Spinal cord (tissue), 10 donors: Measurements from ENCODE around the gene TAS1R1. TPM values are rescaled to one million over a fixed set of nuclear protein-coding genes. Genes with fewer than 3 reads are reported as not detected.
A peak's percentile ranks its signal among the peaks of the same experiment; 100 is the strongest.

Experiments
- DNase-seq, 6 donors: peaks; one replicate each; pipeline versions ENCODE4 v3.0.0 to v3.0.0-alpha.2; 2013 to 2015; ENCODE audit warnings: low spot score in 6 of 6, low read depth in 4 of 6
- H3K27ac ChIP-seq: one replicate; pipeline ENCODE4 v1.5.1; 2013; ENCODE audit warnings: low read depth, low read length, control low read depth
- H3K27me3 ChIP-seq: one replicate; pipeline ENCODE4 v1.6.1; 2013; ENCODE audit warnings: low read length; ENCODE audit not compliant: control insufficient read depth, insufficient read depth
- H3K36me3 ChIP-seq: one replicate; pipeline ENCODE4 v1.6.1; 2013; ENCODE audit warnings: low read length; ENCODE audit not compliant: control insufficient read depth, insufficient read depth
- H3K4me1 ChIP-seq: one replicate; pipeline ENCODE4 v1.6.1; 2013; ENCODE audit warnings: low read length; ENCODE audit not compliant: control insufficient read depth, insufficient read depth
- H3K4me3 ChIP-seq: one replicate; pipeline ENCODE4 v1.5.1; 2013; ENCODE audit warnings: low read depth, low read length, control low read depth
- H3K9me3 ChIP-seq: one replicate; pipeline ENCODE4 v1.6.1; 2013; ENCODE audit warnings: low read length; ENCODE audit not compliant: control insufficient read depth, insufficient read depth
- WGBS: methylation state at CpG from one replicate; pipeline ENCODE4 v1.1.5; 2013; ENCODE audit warnings: missing lambda C conversion rate; ENCODE audit not compliant: insufficient coverage; 5-methylcytosine and 5-hydroxymethylcytosine counted together
- polyA plus RNA-seq, 2 donors: library from polyadenylated mRNA; unstranded; fragments of 120-200 nt; gene quantifications; one replicate each; pipeline ENCODE4 v1.2.1, GENCODE V29; 2013; ENCODE audit not compliant: insufficient read length in 2 of 2
- total RNA-seq, 2 donors: library from RNA; depleted of rRNA in 1 of 2; stranded (reverse); fragments of 120-200 nt in 1 of 2; fragments of >200 nt in 1 of 2; gene quantifications; one replicate each; pipeline versions ENCODE4 v1.2.3 to v1.2.4, GENCODE V29; 2013 to 2014
- donor health status: healthy.

The TAS1R1 gene
- total and polyA plus RNA-seq, 4 donors, result 0.24 to 0.47 (median 0.40) TPM; not detected in 1

DNA sequence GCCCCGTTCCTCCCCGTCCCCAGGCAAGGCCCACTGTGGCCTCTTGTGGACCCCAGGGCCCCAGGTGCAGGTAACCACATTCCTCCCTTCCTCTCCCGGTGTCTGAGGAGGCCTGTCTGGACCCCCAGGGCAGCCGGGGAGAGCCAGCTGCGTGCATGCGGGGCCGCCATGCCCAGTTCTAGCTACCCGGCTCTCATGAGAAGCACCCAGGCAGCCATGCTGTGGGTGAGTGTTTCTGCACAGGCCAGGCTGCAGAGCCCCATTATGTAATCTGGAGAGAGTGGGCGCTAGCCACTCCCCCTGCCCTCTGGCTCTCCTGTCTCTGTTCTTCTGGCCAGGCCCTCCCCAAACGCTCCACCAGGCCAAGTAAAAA is 45.2 kb upstream of the TAS1R1 start:
- H3K9me3 ChIP-seq, result no peaks in the 10 kb centered on the region
- H3K36me3 ChIP-seq, result peaks cover 23% of the 10 kb centered on the region
- no peak overlapping the region for H3K4me3 ChIP-seq
- no peak for DNase-seq
- WGBS, result 70% methylated on average over 5 of the region's 10 CpGs
- H3K4me1 ChIP-seq, result peaks cover 92% of the 10 kb centered on the region
- no peaks in the 10 kb centered on the region for H3K27me3 ChIP-seq
- H3K27ac ChIP-seq, result no peak overlapping the region

- Histone ChIP-seq H3K27me3 (no peaks in the 10 kb centered on the region), H3K9me3 (no peaks in the 10 kb centered on the region), H3K27ac (no peak overlapping the region), H3K4me3 (no peak overlapping the region), H3K4me1 (peaks cover 86% of the 10 kb centered on the region), H3K36me3 (peaks cover 20% of the 10 kb centered on the region)
- 100% methylated on average over 2 of the region's 6 CpGs for WGBS
- no peak for DNase-seq
These were observed 44.6 kb upstream of the TAS1R1 start for GRCh38 chr1:6510493-6510892.

GRCh38 chr1:6511056-6511455 is 44.1 kb upstream of the TAS1R1 start:
- no peaks in the 10 kb centered on the region for H3K27me3 ChIP-seq
- H3K9me3 ChIP-seq, result no peaks in the 10 kb centered on the region
- peak overlapping the region; percentile 15 for H3K27ac ChIP-seq
- H3K4me3 ChIP-seq, result no peak overlapping the region
- peak in 1 of 6 donors; percentile 47 for DNase-seq
- H3K4me1 ChIP-seq, result peaks cover 80% of the 10 kb centered on the region
- 44% methylated on average over 4 of the region's 6 CpGs for WGBS
- peaks cover 16% of the 10 kb centered on the region for H3K36me3 ChIP-seq

DNA sequence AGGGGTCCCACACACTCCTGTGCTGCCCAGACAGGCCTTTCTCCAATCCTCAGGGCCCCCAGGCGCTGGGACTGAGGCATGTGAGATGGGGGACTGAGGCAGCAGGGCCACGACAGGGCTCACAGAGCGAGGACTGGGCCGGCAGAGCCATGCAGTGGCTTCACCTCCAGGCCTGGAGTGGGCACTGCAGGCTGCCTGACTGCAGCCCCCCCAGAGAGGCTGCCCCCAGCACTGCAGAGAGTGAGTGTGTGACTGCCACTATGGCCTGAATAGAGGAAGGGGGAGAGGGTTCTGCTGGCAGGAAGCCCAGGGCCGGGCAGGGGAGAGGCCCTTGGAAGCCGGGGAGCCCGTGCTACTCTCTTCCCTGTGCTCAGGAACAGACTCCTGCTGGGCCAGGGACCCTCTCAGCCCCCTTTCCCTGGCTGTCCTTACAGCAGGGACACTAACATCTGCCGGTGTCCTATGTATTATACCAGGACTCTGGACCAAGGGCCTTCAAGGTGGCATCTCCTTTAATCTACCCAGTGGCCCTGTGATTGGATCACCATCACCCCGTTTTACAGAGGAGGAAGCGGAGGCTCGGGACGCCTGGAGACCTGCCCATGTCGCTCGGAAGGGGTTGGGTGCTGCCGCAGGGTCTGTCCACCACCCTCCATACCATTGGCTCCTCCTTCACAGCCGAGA is 43.4 kb upstream of the TAS1R1 start:
- WGBS, result 62% methylated on average over 13 of the region's 16 CpGs
- no peaks in the 10 kb centered on the region for H3K27me3 ChIP-seq
- peaks cover 74% of the 10 kb centered on the region for H3K4me1 ChIP-seq
- peaks cover 14% of the 10 kb centered on the region for H3K36me3 ChIP-seq
- no peak overlapping the region for H3K4me3 ChIP-seq
- peak overlapping the region; percentile 15 for H3K27ac ChIP-seq
- peak in 1 of 6 donors; percentile 58 for DNase-seq
- H3K9me3 ChIP-seq, result no peaks in the 10 kb centered on the region

- Histone ChIP-seq H3K27me3 (no peaks in the 10 kb centered on the region), H3K27ac (no peak overlapping the region), H3K36me3 (peaks cover 13% of the 10 kb centered on the region), H3K4me1 (peaks cover 68% of the 10 kb centered on the region), H3K4me3 (no peak overlapping the region), H3K9me3 (no peaks in the 10 kb centered on the region)
- WGBS, result 69% methylated on average over 11 of the region's 19 CpGs
- no peak for DNase-seq
These were observed 42.7 kb upstream of the TAS1R1 start for GRCh38 chr1:6512245-6512907.

DNA sequence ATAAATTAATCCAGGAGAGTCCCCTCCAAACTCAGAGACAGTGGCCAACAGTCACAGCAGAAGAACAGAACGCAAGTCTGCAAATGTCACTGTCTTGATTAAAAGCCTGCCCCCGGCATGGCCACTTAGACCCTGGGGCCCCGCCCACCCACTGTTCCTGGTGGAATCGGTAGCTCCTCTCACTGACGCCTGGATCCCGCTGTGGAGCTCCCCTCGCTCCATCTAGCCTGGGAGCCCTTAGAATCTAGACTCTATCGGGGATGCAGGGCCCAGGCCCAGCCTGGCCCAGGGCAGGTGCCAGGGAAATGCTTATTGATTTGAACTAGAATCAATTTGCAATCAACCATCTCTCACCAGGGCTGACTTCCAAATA is 42.2 kb upstream of the TAS1R1 start:
- Histone ChIP-seq H3K9me3 (no peaks in the 10 kb centered on the region), H3K4me3 (no peak overlapping the region), H3K4me1 (peaks cover 66% of the 10 kb centered on the region), H3K27me3 (no peaks in the 10 kb centered on the region), H3K36me3 (peaks cover 13% of the 10 kb centered on the region), H3K27ac (no peak overlapping the region)
- 63% methylated on average over 7 of the region's 8 CpGs for WGBS
- no peak for DNase-seq

GRCh38 chr1:6513320-6513801 is 41.7 kb upstream of the TAS1R1 start:
- 45% methylated on average over 9 of the region's 9 CpGs for WGBS
- H3K4me3 ChIP-seq, result no peak overlapping the region
- H3K4me1 ChIP-seq, result peaks cover 64% of the 10 kb centered on the region
- no peaks in the 10 kb centered on the region for H3K9me3 ChIP-seq
- H3K27ac ChIP-seq, result no peak overlapping the region
- no peaks in the 10 kb centered on the region for H3K27me3 ChIP-seq
- H3K36me3 ChIP-seq, result peaks cover 9% of the 10 kb centered on the region
- DNase-seq, result peak in 1 of 6 donors; percentile 67

DNA sequence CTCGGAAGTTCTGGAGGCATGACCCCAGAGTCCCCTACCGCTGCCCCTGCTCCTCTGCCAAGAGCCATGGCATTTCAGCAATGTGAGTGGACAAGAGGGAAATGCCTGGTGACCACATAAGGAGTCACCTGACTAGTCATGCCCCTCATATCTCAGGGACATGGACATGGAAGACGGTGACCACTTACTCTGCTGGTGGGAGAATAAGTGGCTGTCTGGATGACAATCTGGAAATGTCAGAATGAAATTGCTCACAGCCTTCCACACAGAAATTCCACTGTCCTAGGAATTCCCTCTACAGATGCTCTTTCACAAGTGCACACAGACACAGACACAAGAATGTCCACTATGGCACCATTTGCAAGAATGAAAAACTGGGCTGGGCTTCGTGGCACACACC is 39.3 kb upstream of the TAS1R1 start:
- H3K36me3 ChIP-seq, result no peaks in the 10 kb centered on the region
- H3K4me3 ChIP-seq, result no peak overlapping the region
- 94% methylated on average over 2 of the region's 4 CpGs for WGBS
- no peaks in the 10 kb centered on the region for H3K27me3 ChIP-seq
- no peaks in the 10 kb centered on the region for H3K9me3 ChIP-seq
- H3K4me1 ChIP-seq, result peaks cover 65% of the 10 kb centered on the region
- DNase-seq, result no peak
- no peak overlapping the region for H3K27ac ChIP-seq

DNA sequence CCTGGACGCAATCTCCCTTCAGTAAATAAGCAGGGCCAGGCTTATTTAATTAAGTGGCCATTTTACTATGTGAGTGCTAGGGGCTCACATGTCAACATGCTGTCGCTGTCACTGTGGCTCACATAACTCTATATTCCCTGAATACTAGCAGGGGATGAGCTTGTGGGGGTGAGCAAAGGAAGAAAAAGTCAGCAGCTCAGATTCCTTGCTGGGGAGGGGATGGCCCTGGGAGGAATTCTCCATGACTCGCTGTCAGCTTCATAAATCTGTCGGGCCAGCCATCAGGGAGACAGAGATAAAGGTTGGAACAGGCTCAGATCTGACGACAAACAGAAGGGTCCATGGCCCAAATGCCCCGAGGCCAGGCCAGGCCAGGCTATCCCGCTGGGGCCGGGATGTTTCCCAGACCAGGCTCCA is 37.7 kb upstream of the TAS1R1 start:
- Histone ChIP-seq H3K36me3 (peaks cover 2% of the 10 kb centered on the region), H3K4me1 (peaks cover 50% of the 10 kb centered on the region), H3K4me3 (no peak overlapping the region), H3K27me3 (no peaks in the 10 kb centered on the region), H3K9me3 (no peaks in the 10 kb centered on the region), H3K27ac (no peak overlapping the region)
- no peak for DNase-seq
- 51% methylated on average over 4 of the region's 8 CpGs for WGBS

DNA sequence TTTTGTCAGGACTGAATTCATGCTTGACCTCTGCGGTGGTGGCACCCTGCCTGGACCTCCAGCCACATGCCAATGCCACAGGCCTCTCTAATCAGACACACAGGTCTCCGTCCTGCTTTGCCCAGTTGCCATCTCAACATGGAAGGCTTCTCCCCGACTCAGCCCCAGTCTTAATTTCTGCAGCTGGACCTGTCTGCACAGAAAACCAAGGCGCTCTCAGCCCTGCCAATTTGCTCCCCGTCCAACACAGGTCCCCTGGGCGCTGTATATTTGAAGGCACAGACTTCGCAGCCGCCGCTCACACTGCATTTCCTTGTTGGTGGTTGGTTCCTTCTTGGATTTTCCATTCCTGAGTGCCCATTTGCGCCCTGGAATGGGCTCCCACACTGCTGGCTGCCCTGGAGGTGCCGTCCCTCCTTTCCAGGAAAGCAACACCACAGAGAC is 35.6 kb upstream of the TAS1R1 start:
- no peaks in the 10 kb centered on the region for H3K27me3 ChIP-seq
- peak overlapping the region; percentile 57 for H3K27ac ChIP-seq
- peaks cover 6% of the 10 kb centered on the region for H3K36me3 ChIP-seq
- peak in 1 of 6 donors; percentile 85 for DNase-seq
- WGBS, result 23% methylated on average over 10 of the region's 11 CpGs
- H3K9me3 ChIP-seq, result no peaks in the 10 kb centered on the region
- peaks cover 33% of the 10 kb centered on the region for H3K4me1 ChIP-seq
- H3K4me3 ChIP-seq, result no peak overlapping the region
